ENCODE data around the gene COL8A1. TPM values are rescaled to one million over a fixed set of nuclear protein-coding genes. Genes with fewer than 3 reads are reported as not detected.
"Not testable (repeated sequence)": the region's sequence is repeated elsewhere in the genome, so short reads cannot be mapped to it uniquely, and the experiment has no call there.

Gene COL8A1
- total RNA-seq, 1 experiment from 2014 or later: 86.6 TPM

GRCh38 chr3:99841949-99842348, 203.6 kb downstream of the COL8A1 start:
- not testable (repeated sequence) for DNase-seq (ENCODE audit: low read depth)

DNA sequence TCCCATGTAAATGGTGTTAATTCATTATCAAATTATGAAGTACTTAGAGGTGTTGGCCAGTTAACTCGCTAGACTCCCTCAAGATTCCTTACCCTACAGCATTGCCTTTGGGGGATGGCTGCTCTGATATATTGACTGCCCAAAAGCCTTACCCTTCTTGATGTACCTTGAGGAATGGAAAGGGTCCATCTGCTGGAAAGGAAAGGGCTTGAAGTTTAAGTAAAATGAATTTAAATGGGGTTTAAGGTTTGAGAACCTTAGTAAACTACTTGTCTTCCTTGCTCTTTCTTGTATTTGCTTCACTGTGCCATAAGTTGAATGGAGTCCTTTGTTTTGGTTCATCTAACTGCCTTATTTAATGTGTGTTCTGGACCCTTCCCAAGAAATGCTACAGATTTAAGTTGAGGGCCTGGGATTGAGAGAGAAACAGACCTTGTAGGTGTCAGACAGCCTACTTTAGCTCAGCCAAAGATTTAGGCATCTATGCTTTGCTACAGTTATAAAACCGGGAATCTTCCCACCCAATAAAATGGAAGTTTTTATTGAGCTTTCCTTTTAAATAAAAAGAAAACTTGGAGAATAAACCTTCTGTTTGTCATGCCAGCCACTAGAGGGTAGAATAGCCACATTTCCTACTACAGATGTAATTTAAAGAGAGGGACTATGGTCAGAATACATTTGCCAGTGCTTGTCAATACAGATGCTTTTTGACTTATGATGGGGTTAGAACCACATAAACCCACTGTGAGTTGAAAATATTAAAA, 204.6 kb downstream of the COL8A1 start:
- peak; percentile 57 for DNase-seq (ENCODE audit: low read depth)

DNA sequence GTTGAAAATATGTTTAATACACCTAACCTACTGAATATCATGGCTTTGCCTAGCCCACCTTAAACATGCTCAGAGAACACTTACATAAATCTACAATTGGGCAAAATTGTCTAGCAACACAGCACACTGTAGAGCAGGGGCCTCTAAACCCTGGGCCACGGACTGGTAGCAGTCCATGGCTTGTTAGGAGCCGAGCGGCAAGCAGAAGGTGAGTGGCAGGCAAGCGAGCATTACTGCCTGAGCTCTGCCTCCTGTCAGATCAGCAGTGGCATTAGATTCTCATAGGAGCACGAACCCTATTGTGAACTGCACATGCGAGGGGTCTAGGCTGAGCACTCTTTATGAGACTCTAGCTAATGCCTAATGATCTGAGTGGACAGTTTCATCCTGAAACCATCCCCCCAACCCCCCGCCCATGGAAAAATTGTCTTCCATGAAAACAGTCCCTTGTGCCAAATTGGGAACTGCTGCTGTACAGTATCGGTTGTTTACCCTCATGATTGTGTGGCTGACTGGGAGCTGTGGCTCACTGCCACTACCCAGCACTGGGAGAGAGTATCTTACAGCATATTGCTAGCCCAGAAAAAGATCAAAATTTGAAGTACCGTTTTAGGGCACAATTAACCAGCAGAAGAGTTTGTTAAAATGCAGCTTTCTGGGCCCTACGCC, 205.3 kb downstream of the COL8A1 start:
- no peak for DNase-seq (ENCODE audit: low read depth)

DNA sequence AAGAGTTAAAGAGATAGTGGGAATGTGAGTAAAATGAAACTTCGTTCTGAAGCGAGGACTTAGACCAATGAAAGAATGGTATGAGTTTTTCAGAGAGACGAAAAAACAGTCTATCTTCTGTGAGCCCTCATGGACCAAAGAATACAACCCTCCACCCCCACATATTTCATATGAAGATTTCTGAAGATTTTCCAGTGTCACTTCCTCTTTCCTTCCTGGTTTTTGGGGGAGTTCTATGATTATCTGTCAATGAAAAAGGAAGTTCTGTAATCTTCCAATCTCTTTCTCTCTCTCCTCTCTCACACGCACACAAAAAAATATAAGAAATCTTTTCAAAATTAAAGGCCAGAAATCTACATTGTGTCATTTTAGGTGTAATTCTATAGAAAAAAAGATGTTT, 206.9 kb downstream of the COL8A1 start:
- DNase-seq (ENCODE audit: low read depth): no peak

DNA sequence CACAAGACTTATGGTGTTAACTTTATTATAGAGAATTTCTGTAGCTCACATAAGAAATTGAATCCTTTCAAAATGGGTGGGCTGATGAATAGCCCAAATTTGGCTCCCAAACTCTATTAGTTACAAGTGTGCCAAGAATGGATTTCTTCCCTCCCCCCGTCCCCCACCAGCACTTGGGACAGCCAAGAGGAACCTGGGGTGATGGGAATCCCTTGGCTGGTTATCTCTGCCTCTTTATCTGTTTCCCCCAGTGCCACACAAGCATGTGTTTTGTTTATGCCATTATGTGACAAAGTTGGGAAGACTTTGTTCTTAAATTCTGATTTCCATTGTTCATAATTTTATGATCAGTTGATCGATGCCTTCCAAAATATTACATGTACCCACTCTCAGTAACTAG, 207.6 kb downstream of the COL8A1 start:
- no peak for DNase-seq (ENCODE audit: low read depth)

- no peak for DNase-seq (ENCODE audit: low read depth)
Observed at GRCh38 chr3:99846477-99847160, 208.2 kb downstream of the COL8A1 start.

DNA sequence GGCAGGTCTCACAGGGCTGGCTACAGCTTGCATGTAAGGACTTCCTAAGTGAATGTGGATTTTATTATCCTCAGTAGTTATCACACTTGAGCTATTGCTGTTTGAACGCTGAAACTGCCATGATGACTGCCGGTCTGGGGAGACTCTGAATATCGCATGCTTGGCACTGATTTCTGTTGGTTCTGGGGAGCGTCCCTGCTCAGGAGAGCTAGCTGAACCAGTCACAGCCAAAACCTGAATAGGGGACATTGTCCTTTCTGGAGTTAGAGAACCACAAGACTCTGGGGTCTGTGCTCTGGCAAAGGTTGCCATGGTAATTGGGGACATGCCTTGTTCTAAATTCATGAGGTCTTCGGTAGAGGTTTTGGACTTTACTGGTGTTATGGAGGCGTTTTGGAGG, 210.0 kb downstream of the COL8A1 start:
- DNase-seq (ENCODE audit: low read depth): no peak

Other genes starting within 250 kb of the COL8A1 start
- 29.2 and 37.1 TPM in 2 replicates for gene CMSS1, start 179.3 kb downstream of the COL8A1 start, total RNA-seq (2014; rRNA removed)